IMR-90 (cell line): ENCODE measurements around the gene ZC3H12D. TPM values are rescaled to one million over a fixed set of nuclear protein-coding genes. Genes with fewer than 3 reads are reported as not detected.

Experiments
- ATAC-seq: fragments of 200-7000 bp; cut with Tn5 transposase; 2 replicates; pipeline ENCODE4 v1.9.1; 2020; ENCODE audit warnings: low read depth, mild to moderate bottlenecking, moderate library complexity
- BruUV-seq: library from RNA; stranded (reverse); fragments of 400-500 nt; replicated peaks from 2 replicates; lab custom pipeline; 2021; lab: Mats Ljungman, UMichigan
- CTCF ChIA-PET: fragments of 300-600 bp; formaldehyde crosslinking; extraction: SDS; loops from one replicate; lab custom pipeline; 2021; ENCODE audit warnings: antibody characterized with exemption; lab: Yijun Ruan, JAX
- POLR2A ChIA-PET: fragments of 300-600 bp; sonication (Branson Sonifier 250); formaldehyde crosslinking; loops from one replicate; lab custom pipeline; 2022; ENCODE audit warnings: antibody characterized with exemption; ENCODE audit not compliant: unreplicated experiment; lab: Charles Lee
- DNase-seq: peaks from one replicate; pipeline ENCODE4 v3.0.0; 2013
- H2AFZ ChIP-seq: replicated peaks from 2 replicates; pipeline ENCODE3; 2013; ENCODE audit warnings: low read length, mild to moderate bottlenecking; ENCODE audit not compliant: poor library complexity
- H2AK5ac ChIP-seq: 2 replicates; pipeline ENCODE4 v1.6.1; 2013; ENCODE audit warnings: low read depth, low read length, inconsistent platforms
- H2AK9ac ChIP-seq: replicated peaks from 2 replicates; pipeline ENCODE3; 2013; ENCODE audit warnings: mild to moderate bottlenecking, low read depth, low read length, moderate library complexity; ENCODE audit not compliant: poor library complexity
- H2BK120ac ChIP-seq: 2 replicates; pipeline ENCODE4 v1.6.1; 2013; ENCODE audit warnings: low read depth, low read length, inconsistent platforms
- H2BK15ac ChIP-seq: 3 replicates; pipeline ENCODE4 v1.6.1; 2013; ENCODE audit warnings: low read depth, low read length, inconsistent platforms
- H2BK20ac ChIP-seq: 2 replicates; pipeline ENCODE4 v1.6.1; 2013; ENCODE audit warnings: low read depth, mild to moderate bottlenecking, inconsistent platforms, low read length, moderate library complexity
- H2BK5ac ChIP-seq: 2 replicates; pipeline ENCODE4 v1.6.1; 2013; ENCODE audit warnings: mild to moderate bottlenecking, low read depth, low read length, inconsistent platforms; ENCODE audit not compliant: poor library complexity, severe bottlenecking
- H3K14ac ChIP-seq: replicated peaks from 2 replicates; pipeline ENCODE4 v1.6.1; 2013; ENCODE audit warnings: low read depth, low read length, inconsistent platforms
- H3K18ac ChIP-seq: 2 replicates; pipeline ENCODE4 v1.6.1; 2013; ENCODE audit warnings: low read depth, low read length, control low read depth
- H3K23ac ChIP-seq: 2 replicates; pipeline ENCODE4 v1.6.1; 2013; ENCODE audit warnings: low read depth, low read length, inconsistent platforms
- H3K27ac ChIP-seq: 2 replicates; pipeline ENCODE4 v1.5.1; 2013; ENCODE audit warnings: mild to moderate bottlenecking, control low read depth, low read length; ENCODE audit not compliant: insufficient read depth
- H3K27me3 ChIP-seq: 2 replicates; pipeline ENCODE4 v1.6.1; 2013; ENCODE audit warnings: low read length; ENCODE audit not compliant: control insufficient read depth, insufficient read depth
- H3K36me3 ChIP-seq: 2 replicates; pipeline ENCODE4 v1.6.1; 2013; ENCODE audit warnings: low read length, mixed read lengths; ENCODE audit not compliant: control insufficient read depth, insufficient read depth
- H3K4ac ChIP-seq: 2 replicates; pipeline ENCODE4 v1.6.1; 2013; ENCODE audit warnings: low read depth, low read length, inconsistent platforms
- H3K4me1 ChIP-seq: 2 replicates; pipeline ENCODE4 v1.6.1; 2013; ENCODE audit warnings: low read length, mixed read lengths; ENCODE audit not compliant: control insufficient read depth, insufficient read depth
- H3K4me2 ChIP-seq: 2 replicates; pipeline ENCODE4 v1.6.1; 2013; ENCODE audit warnings: low read depth, mild to moderate bottlenecking, control low read depth, low read length, moderate library complexity
- H3K4me3 ChIP-seq: 2 replicates; pipeline ENCODE4 v1.5.1; 2013; ENCODE audit warnings: low read depth, mild to moderate bottlenecking, control low read depth, low read length, moderate library complexity; ENCODE audit not compliant: insufficient read depth
- H3K56ac ChIP-seq: 2 replicates; pipeline ENCODE4 v1.6.1; 2013; ENCODE audit warnings: low read length, inconsistent platforms; ENCODE audit not compliant: insufficient read depth; ENCODE audit errors: extremely low read depth
- H3K79me1 ChIP-seq, 2 experiments: 2 replicates each; pipeline ENCODE4 v1.6.1; 2013; ENCODE audit warnings: low read length in 2 of 2, inconsistent platforms in 1 of 2, low read depth in 1 of 2
- H3K9ac ChIP-seq: 2 replicates; pipeline ENCODE4 v1.6.1; 2013; ENCODE audit warnings: low read depth, low read length, control low read depth
- H3K9me1 ChIP-seq: 2 replicates; pipeline ENCODE4 v1.6.1; 2013; ENCODE audit warnings: low read length, inconsistent platforms; ENCODE audit not compliant: insufficient read depth
- H3K9me3 ChIP-seq: 2 replicates; pipeline ENCODE4 v1.6.1; 2013; ENCODE audit warnings: low read length; ENCODE audit not compliant: control insufficient read depth, insufficient read depth
- H4K20me1 ChIP-seq: 2 replicates; pipeline ENCODE4 v1.6.1; 2013; ENCODE audit warnings: low read length, inconsistent platforms; ENCODE audit not compliant: insufficient read depth
- H4K5ac ChIP-seq: 2 replicates; pipeline ENCODE4 v1.6.1; 2013; ENCODE audit warnings: mild to moderate bottlenecking, low read depth, low read length, control low read depth
- H4K8ac ChIP-seq, 2 experiments: 2 replicates each; pipeline ENCODE4 v1.6.1; 2013; ENCODE audit warnings: low read depth in 2 of 2, low read length in 2 of 2, control low read depth in 1 of 2, inconsistent platforms in 1 of 2
- H4K91ac ChIP-seq: 2 replicates; pipeline ENCODE4 v1.6.1; 2013; ENCODE audit warnings: low read depth, low read length, inconsistent platforms; ENCODE audit not compliant: insufficient read depth
- BHLHE40 ChIP-seq: fragments of 150-350 bp; IDR thresholded peaks from 2 replicates; pipeline ENCODE4 v1.6.1; 2016; ENCODE audit warnings: mild to moderate bottlenecking, low read depth, low read length
- CEBPB ChIP-seq: IDR thresholded peaks from 2 replicates; pipeline ENCODE4 v1.6.1; 2012; ENCODE audit warnings: low read depth, low read length, improper control_type of control experiment
- CTCF ChIP-seq: conservative IDR thresholded peaks from 2 replicates; pipeline ENCODE4 v1.5.1; 2012; ENCODE audit warnings: mild to moderate bottlenecking, low read depth, low read length, improper control_type of control experiment
- ELK1 ChIP-seq: fragments of 150-350 bp; IDR thresholded peaks from 2 replicates; pipeline ENCODE4 v1.6.1; 2016; ENCODE audit warnings: low read depth, mild to moderate bottlenecking, low read length, moderate library complexity, borderline replicate concordance
- FOS ChIP-seq: fragments of 150-350 bp; IDR thresholded peaks from 2 replicates; pipeline ENCODE4 v1.6.1; 2016; ENCODE audit warnings: low read depth, low read length
- MAFK ChIP-seq: IDR thresholded peaks from 2 replicates; pipeline ENCODE4 v1.6.1; 2012; ENCODE audit warnings: low read depth, low read length, improper control_type of control experiment
- MXI1 ChIP-seq: IDR thresholded peaks from 2 replicates; pipeline ENCODE4 v1.6.1; 2012; ENCODE audit warnings: low read depth, mild to moderate bottlenecking, low read length, moderate library complexity, borderline replicate concordance
- NFE2L2 ChIP-seq: fragments of 150-350 bp; IDR thresholded peaks from 2 replicates; pipeline ENCODE4 v1.6.1; 2016; ENCODE audit warnings: low read depth, mild to moderate bottlenecking, low read length
- POLR2A ChIP-seq: IDR thresholded peaks from 2 replicates; pipeline ENCODE4 v1.6.1; 2012; ENCODE audit warnings: mild to moderate bottlenecking, low read depth, low read length
- RCOR1 ChIP-seq: IDR thresholded peaks from 2 replicates; pipeline ENCODE4 v1.6.1; 2012; ENCODE audit warnings: mild to moderate bottlenecking, low read length, improper control_type of control experiment; ENCODE audit not compliant: insufficient replicate concordance
- USF2 ChIP-seq: fragments of 150-350 bp; IDR thresholded peaks from 2 replicates; pipeline ENCODE4 v1.6.1; 2017; ENCODE audit warnings: mild to moderate bottlenecking, antibody characterized with exemption, low read length, low read depth
- WGBS, 2 experiments: methylation state at CpG; one replicate each; pipeline versions ENCODE4 v1.1.5 to v1.1.7; 2013; ENCODE audit warnings: missing lambda C conversion rate in 2 of 2; ENCODE audit not compliant: insufficient read length in 1 of 2; ENCODE audit errors: extremely low coverage in 2 of 2; 5-methylcytosine and 5-hydroxymethylcytosine counted together
- dilution Hi-C: fragments of 300-500 bp; cut with HindIII; formaldehyde crosslinking; loops from one replicate; pipeline ENCODE4 v1.14.3; 2018; ENCODE audit warnings: low sequenced_read_pairs; ENCODE audit not compliant: unreplicated experiment
- in situ Hi-C: fragments of 300-500 bp; cut with MboI; formaldehyde crosslinking; loops from 3 replicates; pipeline ENCODE4 v1.14.3; 2019; ENCODE audit warnings: low sequenced_read_pairs, inconsistent platforms, mixed read lengths
- intact Hi-C: fragments of 100-400 bp; cut with micrococcal nuclease; formaldehyde crosslinking; loops from 2 replicates; pipeline ENCODE4 v1.10.0; 2022
- polyA plus RNA-seq, 3 experiments: library from polyadenylated mRNA; depleted of rRNA; stranded (reverse); fragments of >200 nt; gene quantifications; 2 replicates each; pipeline ENCODE4 v1.2.3, GENCODE V29; 2012; ENCODE audit warnings: low replicate concordance in 1 of 3
- total RNA-seq: library from RNA; depleted of rRNA; stranded (reverse); fragments of >200 nt; gene quantifications from 2 replicates; pipeline ENCODE4 v1.2.3, GENCODE V29; 2012

The ZC3H12D gene
- total and polyA plus RNA-seq, 2 of the 4 experiments (the other 2 are of a cell fraction) = under 0.01 to 0.12 TPM

GRCh38 chr6:149437212-149437611 is 47.6 kb downstream of the ZC3H12D start:
- Histone ChIP-seq H2BK120ac (no peak overlapping the region), H3K4me2 (no peak overlapping the region), H3K27me3 (peaks cover 2% of the 10 kb centered on the region), H2BK15ac (no peak overlapping the region), H3K23ac (no peak overlapping the region), H3K36me3 (no peaks in the 10 kb centered on the region), H2BK20ac (no peak overlapping the region), H3K56ac (no peak overlapping the region), H4K91ac (no peak overlapping the region), H2AK9ac (no peak overlapping the region), H4K5ac (no peak overlapping the region), H3K18ac (no peak overlapping the region), H4K20me1 (no peaks in the 10 kb centered on the region), H3K4ac (no peak overlapping the region), H3K9ac (no peak overlapping the region), H4K8ac (no peak overlapping the region), H2BK5ac (no peak overlapping the region), H3K79me1 (no peaks in the 10 kb centered on the region), H2AK5ac (no peak overlapping the region), H3K27ac (no peak overlapping the region), H3K9me3 (no peaks in the 10 kb centered on the region), H3K4me3 (no peak overlapping the region), H3K14ac (no peak overlapping the region), H3K9me1 (no peaks in the 10 kb centered on the region), H3K4me1 (peaks cover 5% of the 10 kb centered on the region; the same call in 1 of the 2 replicates), H2AFZ (no peak overlapping the region)
- no TSS peak for BruUV-seq
- intact Hi-C loops (loop anchor here (10.0 kb wide), 1 partner anchor 862 kb away; no protein-coding TSS in a partner anchor), in situ Hi-C loops (no loop called here), dilution Hi-C loops (no loop called here)
- DNase-seq (no peak), ATAC-seq (no peak)
- WGBS, 2 experiments = no CpG with 5 or more reads among the region's 3 CpGs
- ChIA-PET CTCF (no interaction called here), POLR2A (no interaction called here)
- TF ChIP-seq NFE2L2 (no peak), CEBPB (no peak), ELK1 (no peak), MXI1 (no peak), POLR2A (no peak), BHLHE40 (no peak), USF2 (no peak), MAFK (no peak), FOS (no peak), RCOR1 (no peak), CTCF (no peak)
